Activated CD4-positive, alpha-beta T cell treated with anti-CD3 and anti-CD28 coated beads, Interleukin-2, amount 50 U/mL, for 16 hours (primary cell): ENCODE results near the gene ZZZ3.
"Not testable (repeated sequence)": the region's sequence is repeated elsewhere in the genome, so short reads cannot be mapped to it uniquely, and the experiment has no call there.

Experiments used
- DNase-seq: peaks from one replicate; pipeline ENCODE4 v3.0.0-alpha.2; 2020

Gene ZZZ3

GRCh38 chr1:77682460-77683159 is at the start of gene ZZZ3:
TSS of gene ZZZ3 (minus strand) at chr1:77682658. CDS start at chr1:77633354, 49,304 bp downstream.
- DNase-seq: peak; percentile 94

GRCh38 chr1:77732090-77732489 is 49.6 kb upstream of the ZZZ3 start:
- no peak for DNase-seq

- DNase-seq: no peak
Measured at GRCh38 chr1:77725706-77726105, 43.2 kb upstream of the ZZZ3 start.

- no peak for DNase-seq
Measured at GRCh38 chr1:77718181-77718580, 35.7 kb upstream of the ZZZ3 start.

GRCh38 chr1:77716065-77716464 is 33.6 kb upstream of the ZZZ3 start:
- no peak for DNase-seq

- DNase-seq: no peak
Measured at GRCh38 chr1:77709727-77710126, 27.3 kb upstream of the ZZZ3 start.

GRCh38 chr1:77706321-77706720 is 23.9 kb upstream of the ZZZ3 start:
- no peak for DNase-seq

GRCh38 chr1:77704736-77705135 is 22.3 kb upstream of the ZZZ3 start:
- no peak for DNase-seq

- DNase-seq: not testable (repeated sequence)
Measured at GRCh38 chr1:77699673-77700072, 17.2 kb upstream of the ZZZ3 start.

- DNase-seq: no peak
Measured at GRCh38 chr1:77697441-77697840, 15.0 kb upstream of the ZZZ3 start.

GRCh38 chr1:77688939-77689338 is 6.5 kb upstream of the ZZZ3 start:
- DNase-seq: no peak

- DNase-seq: no peak
Measured at GRCh38 chr1:77687519-77687906, 5.1 kb upstream of the ZZZ3 start.

GRCh38 chr1:77686796-77687518 is 4.5 kb upstream of the ZZZ3 start:
- DNase-seq: no peak

GRCh38 chr1:77683160-77684148 is 996 bp upstream of the ZZZ3 start:
- DNase-seq: peak; percentile 94

GRCh38 chr1:77680173-77680572 is 2.3 kb downstream of the ZZZ3 start:
- no peak for DNase-seq

- no peak for DNase-seq
Measured at GRCh38 chr1:77678660-77679610, 3.5 kb downstream of the ZZZ3 start.

GRCh38 chr1:77674807-77675206 is 7.7 kb downstream of the ZZZ3 start:
- not testable (repeated sequence) for DNase-seq

- DNase-seq: no peak
Measured at GRCh38 chr1:77673716-77674355, 8.6 kb downstream of the ZZZ3 start.

- DNase-seq: no peak
Measured at GRCh38 chr1:77673030-77673429, 9.4 kb downstream of the ZZZ3 start.

- DNase-seq: peak; percentile 35
Measured at GRCh38 chr1:77672374-77672773, 10.1 kb downstream of the ZZZ3 start.

- DNase-seq: no peak
Measured at GRCh38 chr1:77671836-77672235, 10.6 kb downstream of the ZZZ3 start.

GRCh38 chr1:77670330-77670729 is 12.1 kb downstream of the ZZZ3 start:
- DNase-seq: no peak
